Measurements from ENCODE around the gene FRMPD4.

DNA sequence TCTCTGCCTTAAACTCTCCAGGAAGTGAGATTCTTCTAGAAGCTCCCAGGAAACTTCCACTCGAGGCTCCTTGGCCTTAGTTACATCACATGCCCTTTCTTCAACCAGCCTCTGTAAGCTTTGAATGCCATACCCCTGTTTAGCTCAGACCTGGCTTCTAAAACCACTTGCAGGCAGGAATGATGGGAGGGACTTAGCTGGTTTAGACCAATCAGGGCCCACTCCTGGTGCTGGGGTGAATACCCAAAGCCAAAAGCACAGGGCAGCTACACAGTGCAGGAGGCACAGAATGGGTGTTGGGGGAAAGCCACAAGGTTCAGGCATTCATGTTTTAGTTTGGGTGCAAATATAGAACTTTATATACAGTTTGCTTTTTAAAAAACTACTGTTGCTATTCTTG is 296.2 kb downstream of the FRMPD4 start:
- TF ChIP-seq, protein P1, sequence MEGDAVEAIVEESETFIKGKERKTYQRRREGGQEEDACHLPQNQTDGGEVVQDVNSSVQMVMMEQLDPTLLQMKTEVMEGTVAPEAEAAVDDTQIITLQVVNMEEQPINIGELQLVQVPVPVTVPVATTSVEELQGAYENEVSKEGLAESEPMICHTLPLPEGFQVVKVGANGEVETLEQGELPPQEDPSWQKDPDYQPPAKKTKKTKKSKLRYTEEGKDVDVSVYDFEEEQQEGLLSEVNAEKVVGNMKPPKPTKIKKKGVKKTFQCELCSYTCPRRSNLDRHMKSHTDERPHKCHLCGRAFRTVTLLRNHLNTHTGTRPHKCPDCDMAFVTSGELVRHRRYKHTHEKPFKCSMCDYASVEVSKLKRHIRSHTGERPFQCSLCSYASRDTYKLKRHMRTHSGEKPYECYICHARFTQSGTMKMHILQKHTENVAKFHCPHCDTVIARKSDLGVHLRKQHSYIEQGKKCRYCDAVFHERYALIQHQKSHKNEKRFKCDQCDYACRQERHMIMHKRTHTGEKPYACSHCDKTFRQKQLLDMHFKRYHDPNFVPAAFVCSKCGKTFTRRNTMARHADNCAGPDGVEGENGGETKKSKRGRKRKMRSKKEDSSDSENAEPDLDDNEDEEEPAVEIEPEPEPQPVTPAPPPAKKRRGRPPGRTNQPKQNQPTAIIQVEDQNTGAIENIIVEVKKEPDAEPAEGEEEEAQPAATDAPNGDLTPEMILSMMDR (conservative IDR thresholded peaks at IDR 0.05): no peak
- no peak for TF ChIP-seq ZFX (IDR thresholded peaks at IDR 0.05)
